Measurements from ENCODE around the gene FMNL2. TPM values are rescaled to one million over a fixed set of nuclear protein-coding genes. Genes with fewer than 3 reads are reported as not detected.

Gene FMNL2
- total RNA-seq, 1 experiment from 2014 or later: 28.1 TPM

- RAD21 ChIA-PET (ENCODE audit: low non-redundant PET in 1 of 2, low total read pairs in 2 of 2, uncharacterized antibody in 2 of 2, unreplicated experiment in 2 of 2): interaction anchor here (0.6 to 0.7 kb wide), 2 partner anchors 18 to 270 kb away, joined by 3 to 4 read pairs; no protein-coding TSS in a partner anchor
- Histone ChIP-seq H2AFZ (ENCODE audit: low read depth, low read length, poor library complexity, severe bottlenecking) (no peak overlapping the region), H3K4me3 (replicated peaks in 1 of 2; ENCODE audit: low read depth in 1 of 2, low read length in 2 of 2) (no peak overlapping the region), H3K9ac (ENCODE audit: low read length) (no peak overlapping the region), H3K4me2 (ENCODE audit: low read length) (no peak overlapping the region), H3K27ac (ENCODE audit: low read depth, low read length) (no peak overlapping the region), H3K36me3 (ENCODE audit: control insufficient read depth in 1 of 2, insufficient read depth in 2 of 2, low read length in 2 of 2) (no peaks in the 10 kb centered on the region), H4K20me1 (ENCODE audit: insufficient read depth) (no peaks in the 10 kb centered on the region; the same call in 1 of the 2 replicates), H3K27me3 (ENCODE audit: insufficient read depth, low read length) (no peaks in the 10 kb centered on the region), H3K9me2 (ENCODE audit: insufficient read depth) (no peaks in the 10 kb centered on the region), H3K9me3 (ENCODE audit: control insufficient read depth in 1 of 2, insufficient read depth in 1 of 2, low read depth in 1 of 2, low read length in 2 of 2) (no peaks in the 10 kb centered on the region), H3K4me1 (ENCODE audit: control insufficient read depth in 1 of 2, insufficient read depth in 2 of 2, low read length in 2 of 2) (peaks cover 0 to 3% of the 10 kb centered on the region in 2 experiments; a peak in 1 of 4 replicates), H3K79me2 (ENCODE audit: insufficient read depth, low read length) (no peaks in the 10 kb centered on the region)
- POLR2A ChIA-PET: interaction anchor here (0.6 kb wide), 1 partner anchor 884 kb away, joined by 5 read pairs; no protein-coding TSS in a partner anchor
- no TSS peak for BruUV-seq (replicated peaks)
- no peak for ATAC-seq
- intact Hi-C loops (cut with micrococcal nuclease): no loop called here
- CTCF ChIA-PET: no interaction called here
- TF ChIP-seq REST (IDR thresholded peaks at IDR 0.05; ENCODE audit: low read depth) (no peak), JUND (IDR thresholded peaks at IDR 0.05) (no peak), SIN3A (IDR thresholded peaks at IDR 0.05; ENCODE audit: low read depth) (no peak), FOSL1 (IDR thresholded peaks at IDR 0.05; ENCODE audit: low read depth) (no peak), ELF1 (IDR thresholded peaks at IDR 0.05; ENCODE audit: borderline replicate concordance, low read depth) (no peak), EGR1 (IDR thresholded peaks at IDR 0.05; ENCODE audit: low read depth) (no peak), EZH2phosphoT487 (IDR thresholded peaks at IDR 0.05; ENCODE audit: borderline replicate concordance) (no peak), CEBPB (IDR thresholded peaks at IDR 0.05; ENCODE audit: low read depth) (no peak), ZFX (IDR thresholded peaks at IDR 0.05) (no peak), SP1 (IDR thresholded peaks at IDR 0.05; ENCODE audit: low read depth) (no peak), POLR2AphosphoS5 (IDR thresholded peaks at IDR 0.05; ENCODE audit: low read depth, low read length) (no peak), MAX (IDR thresholded peaks at IDR 0.05) (no peak), POLR2A (IDR thresholded peaks at IDR 0.05; ENCODE audit: borderline replicate concordance, extremely low read depth, insufficient read depth, insufficient read length) (no peak), SRF (IDR thresholded peaks at IDR 0.05; ENCODE audit: low read depth) (no peak), EZH2 (IDR thresholded peaks at IDR 0.05) (no peak), CBX3 (IDR thresholded peaks at IDR 0.05; ENCODE audit: low read depth) (no peak)
- TF ChIP-seq, protein P1, sequence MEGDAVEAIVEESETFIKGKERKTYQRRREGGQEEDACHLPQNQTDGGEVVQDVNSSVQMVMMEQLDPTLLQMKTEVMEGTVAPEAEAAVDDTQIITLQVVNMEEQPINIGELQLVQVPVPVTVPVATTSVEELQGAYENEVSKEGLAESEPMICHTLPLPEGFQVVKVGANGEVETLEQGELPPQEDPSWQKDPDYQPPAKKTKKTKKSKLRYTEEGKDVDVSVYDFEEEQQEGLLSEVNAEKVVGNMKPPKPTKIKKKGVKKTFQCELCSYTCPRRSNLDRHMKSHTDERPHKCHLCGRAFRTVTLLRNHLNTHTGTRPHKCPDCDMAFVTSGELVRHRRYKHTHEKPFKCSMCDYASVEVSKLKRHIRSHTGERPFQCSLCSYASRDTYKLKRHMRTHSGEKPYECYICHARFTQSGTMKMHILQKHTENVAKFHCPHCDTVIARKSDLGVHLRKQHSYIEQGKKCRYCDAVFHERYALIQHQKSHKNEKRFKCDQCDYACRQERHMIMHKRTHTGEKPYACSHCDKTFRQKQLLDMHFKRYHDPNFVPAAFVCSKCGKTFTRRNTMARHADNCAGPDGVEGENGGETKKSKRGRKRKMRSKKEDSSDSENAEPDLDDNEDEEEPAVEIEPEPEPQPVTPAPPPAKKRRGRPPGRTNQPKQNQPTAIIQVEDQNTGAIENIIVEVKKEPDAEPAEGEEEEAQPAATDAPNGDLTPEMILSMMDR (IDR thresholded peaks at IDR 0.05 in 2 of 3, conservative IDR thresholded peaks at IDR 0.05 in 1 of 3; ENCODE audit: borderline replicate concordance in 1 of 3, insufficient read depth in 1 of 3, low read depth in 2 of 3, low read length in 2 of 3): no peak
- DNase-seq (ENCODE audit: low read depth, low spot score): no peak
Observed at GRCh38 chr2:152606941-152607340, 272.0 kb downstream of the FMNL2 start.

Data from HCT116 (cell line).